Measurements from ENCODE around the gene PCNX2.

The PCNX2 gene

DNA sequence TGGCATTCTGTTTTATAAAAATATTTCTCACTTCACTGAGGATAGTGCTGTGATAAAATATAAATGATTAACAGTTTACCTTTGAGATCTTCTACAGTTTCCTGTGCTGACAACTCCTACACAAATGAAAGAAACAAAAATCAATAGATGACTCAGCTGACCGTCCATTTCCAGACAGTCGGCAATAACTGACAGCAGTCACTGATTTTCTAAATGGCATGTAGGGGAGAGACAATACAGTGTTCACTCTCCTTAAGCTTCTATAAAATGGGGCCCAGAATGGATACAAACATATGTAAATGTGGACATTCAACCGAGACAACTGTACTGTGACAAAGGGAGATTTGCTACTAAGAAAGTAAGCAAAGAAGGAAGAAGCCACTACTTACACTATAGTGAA, 34.3 kb downstream of the PCNX2 start:
- no peak for DNase-seq (ENCODE audit: low read depth, low spot score)

DNA sequence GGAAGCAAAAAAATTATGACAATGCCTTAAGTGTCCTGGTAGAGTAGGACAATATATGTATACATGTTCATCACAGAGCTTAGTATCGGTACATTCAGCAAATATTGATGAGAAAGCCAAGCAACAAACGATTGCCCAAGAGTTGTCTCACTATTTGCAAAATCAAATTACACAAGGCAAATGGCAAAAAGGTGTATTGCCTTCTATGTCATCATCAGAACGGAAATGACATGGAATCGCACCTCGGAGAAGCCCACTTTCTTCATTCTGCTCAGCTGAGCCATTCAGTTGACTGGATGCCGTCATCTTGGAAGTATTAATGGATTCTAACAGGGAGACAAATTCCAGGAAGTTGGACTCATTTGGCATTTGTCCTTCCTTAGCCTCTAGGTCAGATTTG, 37.7 kb downstream of the PCNX2 start:
- DNase-seq (ENCODE audit: low read depth, low spot score): no peak

DNA sequence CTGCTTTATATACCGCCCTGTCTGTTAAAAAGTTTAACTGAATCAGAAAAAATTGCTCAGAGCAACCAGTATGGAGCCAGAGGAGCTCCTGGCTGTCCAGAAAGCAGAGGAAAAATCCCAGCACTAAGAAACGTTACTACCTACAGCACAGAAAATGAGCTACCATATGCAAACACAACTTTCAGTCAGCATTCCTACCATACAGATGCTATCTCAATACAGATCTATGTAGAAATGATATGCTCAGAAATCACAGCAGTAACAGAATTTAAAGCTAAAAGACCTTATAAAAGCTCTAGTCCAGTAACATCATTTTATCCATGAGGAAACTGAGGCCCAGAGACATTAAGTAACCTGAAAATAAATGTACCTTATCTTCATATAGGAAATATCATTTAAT, 38.7 kb downstream of the PCNX2 start:
- DNase-seq (ENCODE audit: low read depth, low spot score): no peak

DNA sequence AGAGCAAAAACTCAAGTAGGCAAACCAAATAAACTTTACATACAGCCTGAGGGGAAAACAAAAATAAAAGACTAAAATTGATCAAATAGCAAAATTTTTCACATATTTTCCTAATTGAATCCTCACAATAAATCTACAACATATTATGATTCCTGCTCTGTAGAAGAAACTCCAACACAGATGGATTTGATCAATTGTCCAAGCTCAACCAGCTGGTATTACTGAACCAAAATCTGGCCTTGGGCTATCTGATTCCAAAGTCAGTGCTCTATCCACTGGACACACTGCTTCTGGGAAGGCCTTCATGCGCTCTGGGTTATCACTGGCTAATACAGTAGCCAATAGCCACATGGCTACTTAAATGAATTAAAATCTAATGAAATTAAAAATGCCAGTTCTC, 39.3 kb downstream of the PCNX2 start:
- no peak for DNase-seq (ENCODE audit: low read depth, low spot score)

DNA sequence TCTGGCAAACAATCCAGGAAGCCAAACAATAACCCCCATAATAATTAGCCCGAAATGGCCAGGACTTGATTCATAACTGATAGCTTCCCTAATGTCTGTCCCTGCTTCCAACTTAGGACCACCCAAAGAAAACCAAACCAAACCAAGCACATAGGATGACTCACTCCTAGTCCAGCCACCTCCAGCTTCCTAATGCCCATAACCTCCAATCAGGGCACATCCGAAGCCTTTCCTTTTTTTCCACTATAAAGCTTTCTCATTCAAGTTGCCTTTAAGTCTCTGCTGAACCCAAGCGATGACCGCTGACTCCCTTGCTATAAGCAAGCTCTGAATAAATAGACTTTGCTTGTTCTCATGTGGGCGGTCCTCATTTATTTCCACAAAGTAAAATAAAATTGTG, 40.4 kb downstream of the PCNX2 start:
- no peak for DNase-seq (ENCODE audit: low read depth, low spot score)

DNA sequence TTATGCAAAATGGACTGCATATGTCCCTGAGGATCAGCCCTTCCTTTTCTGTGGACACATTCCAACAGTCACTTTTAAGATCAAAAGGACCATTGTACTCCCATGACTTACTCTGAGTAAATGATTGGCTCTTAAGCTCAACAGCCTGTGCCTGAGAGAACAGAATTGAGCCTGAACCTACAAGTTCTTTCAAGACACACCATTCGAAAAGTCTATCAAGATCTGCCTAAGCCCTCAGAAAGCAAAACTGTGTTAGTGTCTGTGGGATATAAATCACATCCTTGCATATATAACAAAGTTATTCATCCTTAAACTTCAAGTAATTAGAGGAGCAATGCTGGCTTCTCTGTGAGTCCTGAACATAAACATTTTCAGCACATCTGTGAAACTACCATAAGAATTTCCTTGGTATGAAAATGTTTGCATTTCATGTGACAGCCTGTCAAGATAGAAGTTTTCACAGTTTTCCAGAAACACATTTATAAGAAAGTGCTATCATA, 41.6 kb downstream of the PCNX2 start:
- DNase-seq (ENCODE audit: low read depth, low spot score): no peak

DNA sequence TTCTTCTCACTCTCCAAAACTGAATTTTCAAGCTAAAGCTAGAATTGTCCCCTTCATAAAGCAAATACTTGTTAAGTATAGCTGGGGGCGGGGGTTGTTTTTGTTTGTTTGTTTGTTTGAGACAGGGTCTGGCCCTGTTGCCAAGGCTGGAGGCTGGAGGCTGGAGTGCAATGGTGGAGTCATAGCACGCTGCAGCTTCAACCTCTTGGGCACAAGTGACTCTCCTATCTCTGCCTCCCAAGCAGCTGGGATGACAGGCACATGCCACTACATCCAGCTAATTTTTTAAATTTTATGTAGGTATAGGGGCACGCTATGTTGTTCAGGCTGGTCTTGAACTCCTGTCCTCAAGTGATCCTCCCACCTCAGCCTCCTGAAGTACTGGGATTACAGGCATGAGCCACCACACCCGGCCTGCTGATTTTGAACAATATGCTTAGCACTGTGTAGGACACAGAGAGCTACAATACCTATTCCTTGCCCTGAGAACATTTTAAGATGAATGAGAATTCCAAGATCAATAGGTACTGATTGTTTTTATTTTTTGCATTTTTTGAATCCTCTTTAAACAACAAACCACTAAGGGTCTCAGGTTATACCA, 42.2 kb downstream of the PCNX2 start:
- no peak for DNase-seq (ENCODE audit: low read depth, low spot score)

DNA sequence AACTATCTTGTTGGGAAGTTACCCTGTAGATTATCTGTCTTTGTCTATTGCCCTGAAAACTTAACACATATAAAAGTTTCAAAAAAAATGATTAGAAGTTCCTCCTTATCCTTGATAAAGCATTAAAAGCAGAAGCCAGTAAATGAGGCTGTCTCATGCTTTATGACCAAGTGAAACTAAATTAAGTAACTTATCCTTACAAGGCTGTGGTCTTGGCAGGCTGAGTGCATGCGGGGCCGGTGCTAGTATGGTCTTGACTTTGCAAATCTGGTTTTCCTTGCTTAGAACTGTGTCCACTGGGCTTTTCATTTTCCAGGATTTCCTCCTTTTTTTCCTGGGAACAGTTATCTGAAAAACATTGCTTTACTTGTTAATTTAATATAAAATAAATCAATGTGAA, 43.1 kb downstream of the PCNX2 start:
- DNase-seq (ENCODE audit: low read depth, low spot score): no peak

DNA sequence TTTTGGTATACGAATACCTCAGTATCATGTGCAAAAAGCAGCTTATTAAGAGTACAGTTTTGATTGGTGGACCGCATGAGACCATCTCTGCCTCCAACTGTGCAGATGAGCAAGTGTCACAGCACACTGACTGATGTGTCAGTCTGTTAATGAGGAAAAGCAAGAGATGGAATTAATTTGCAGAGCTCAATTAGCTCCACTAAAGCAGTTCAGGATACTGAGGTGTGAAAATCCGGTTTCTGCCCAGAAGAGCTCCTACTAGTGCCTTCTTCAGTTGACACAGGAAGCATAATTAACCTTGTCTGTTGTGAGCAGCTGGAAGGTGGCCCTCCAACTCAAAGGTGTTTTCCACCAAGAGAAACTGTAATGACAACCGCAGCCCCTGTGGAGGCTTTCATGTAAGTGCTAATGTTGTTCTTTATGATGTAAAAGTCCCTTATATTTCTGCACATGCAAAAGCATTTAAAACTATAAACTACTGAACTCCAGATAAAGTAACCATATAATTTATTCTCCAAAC, 44.3 kb downstream of the PCNX2 start:
- no peak for DNase-seq (ENCODE audit: low read depth, low spot score)

DNA sequence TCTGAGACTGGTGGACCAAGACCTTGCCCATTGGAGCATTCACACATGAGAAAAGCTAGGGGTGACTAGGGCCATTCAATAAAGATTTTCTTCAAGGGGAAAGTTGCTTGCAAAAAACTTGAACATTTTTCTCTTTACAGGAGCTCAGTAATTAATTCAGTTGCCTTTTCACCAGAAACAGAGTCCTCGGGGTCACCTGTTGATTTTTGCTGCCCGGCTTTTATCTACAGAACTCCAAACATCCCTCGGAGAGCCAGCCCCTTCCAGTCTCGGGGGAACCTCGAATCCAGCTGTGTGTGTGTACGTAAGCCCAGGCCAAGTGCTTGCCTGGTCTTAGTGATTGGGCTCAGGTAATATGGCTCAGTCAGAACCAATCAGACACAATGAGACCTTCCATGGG, 47.5 kb downstream of the PCNX2 start:
- DNase-seq (ENCODE audit: low read depth, low spot score): no peak

DNA sequence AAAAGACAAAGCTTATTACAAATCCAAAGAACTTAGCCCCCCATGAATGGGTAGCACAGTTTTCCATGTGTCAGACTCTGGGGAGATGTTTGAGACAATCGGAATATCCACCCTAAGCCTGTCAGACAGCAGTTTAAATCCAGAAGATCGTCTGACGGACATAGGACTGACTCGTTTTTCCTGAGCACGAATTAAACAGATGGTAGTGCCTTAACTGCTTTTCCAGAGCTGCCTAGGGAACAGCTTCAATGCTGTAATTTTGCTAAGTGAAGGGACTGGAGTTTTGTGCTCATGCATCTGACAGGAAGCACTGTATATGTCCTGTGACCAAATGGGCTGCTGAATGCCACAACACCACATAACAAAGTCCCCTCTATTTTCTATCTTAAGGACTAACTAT, 48.6 kb downstream of the PCNX2 start:
- no peak for DNase-seq (ENCODE audit: low read depth, low spot score)

DNA sequence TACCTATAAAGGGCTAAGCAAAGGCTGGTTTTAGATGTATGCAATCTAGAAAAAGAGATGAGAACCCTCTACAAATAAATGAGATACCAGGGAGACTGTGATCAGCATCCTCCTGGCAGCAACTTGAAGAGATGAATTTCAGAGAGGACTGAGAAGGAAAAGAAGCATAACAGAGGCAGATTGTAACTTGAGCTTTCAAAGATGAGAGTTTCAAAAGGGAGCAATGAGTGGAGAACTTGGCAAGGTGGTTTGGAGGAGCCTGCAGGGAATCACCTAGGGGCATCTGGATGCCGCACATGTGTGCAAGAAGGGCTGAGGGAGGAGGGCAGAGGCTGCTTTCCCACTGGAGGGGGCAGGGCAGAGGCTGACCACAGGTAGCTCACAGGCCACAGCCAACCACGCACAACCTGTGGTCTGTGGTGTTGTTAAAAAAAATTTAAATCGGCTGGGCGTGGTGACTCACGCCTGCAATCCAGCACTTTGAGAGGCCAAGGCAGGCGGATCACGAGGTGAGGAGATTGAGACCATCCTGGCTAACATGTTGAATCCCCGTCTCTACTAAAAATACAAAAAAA, 50.2 kb downstream of the PCNX2 start:
- no peak for DNase-seq (ENCODE audit: low read depth, low spot score)

DNA sequence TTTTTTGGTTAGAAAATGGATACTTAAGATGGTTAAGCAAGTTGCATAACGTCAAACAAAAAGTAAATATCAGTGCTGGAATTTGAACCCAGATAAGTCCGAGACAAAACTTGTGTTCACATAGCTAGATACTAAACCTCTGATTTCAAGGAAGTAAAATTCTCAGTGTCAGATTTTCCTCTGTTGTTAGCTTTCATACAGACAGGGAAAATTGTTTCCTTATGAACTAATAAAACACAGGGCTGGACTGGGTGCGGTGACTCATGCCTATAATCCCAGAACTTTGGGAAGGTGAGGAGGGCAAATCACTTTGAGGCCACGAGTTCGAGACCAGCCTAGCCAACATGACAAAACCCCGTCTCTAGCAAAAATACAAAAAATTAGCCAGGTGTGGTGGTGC, 51.3 kb downstream of the PCNX2 start:
- DNase-seq (ENCODE audit: low read depth, low spot score): no peak

DNA sequence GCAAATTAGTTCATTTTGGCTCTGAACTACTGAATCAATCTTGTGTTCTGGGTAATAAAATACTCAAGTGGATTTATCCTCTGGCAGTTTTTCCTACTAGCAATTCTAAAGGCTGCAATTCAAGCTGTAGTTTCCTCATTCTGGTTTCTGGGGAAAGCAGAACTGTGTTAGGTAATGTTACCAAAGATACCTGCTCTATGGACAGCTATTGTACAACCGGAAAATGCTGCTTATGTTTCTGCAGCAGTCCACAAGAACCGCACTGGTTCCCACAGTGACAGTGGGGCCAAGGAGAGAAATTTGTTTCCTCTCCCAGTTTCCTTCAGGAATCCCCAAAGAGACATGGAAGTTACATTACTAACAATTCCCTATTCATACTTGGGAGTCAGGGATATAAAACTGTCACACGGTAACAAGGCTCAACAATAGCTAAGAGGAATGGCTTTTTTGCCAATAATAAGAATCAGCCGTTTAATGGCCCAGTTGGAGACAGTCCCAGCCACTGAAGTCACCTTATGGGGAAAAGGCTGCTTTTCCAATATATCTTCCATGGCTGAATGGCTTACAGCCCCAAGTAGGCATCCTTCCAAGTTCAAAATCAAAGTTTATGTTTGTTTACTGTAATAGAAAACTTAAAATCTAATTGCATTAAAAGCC, 52.6 kb downstream of the PCNX2 start:
- no peak for DNase-seq (ENCODE audit: low read depth, low spot score)

DNA sequence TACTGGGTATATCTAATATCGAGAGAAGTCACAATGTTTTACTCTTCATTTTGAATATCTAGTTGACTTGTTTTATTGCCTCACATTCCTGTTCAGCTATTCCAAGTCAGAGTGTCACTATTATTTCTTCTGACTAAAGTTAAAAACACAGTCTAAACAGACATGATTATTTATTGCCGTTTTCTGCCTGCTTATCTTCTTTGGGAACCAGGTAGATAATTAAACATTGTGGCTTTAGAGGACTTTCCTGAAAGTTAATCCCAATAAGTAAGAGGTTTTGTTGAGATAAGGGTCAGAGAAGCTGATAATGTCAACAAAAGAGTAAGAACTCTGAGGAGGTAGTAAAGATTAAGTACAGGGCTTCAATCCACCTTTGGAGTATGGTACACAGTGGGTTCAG, 53.8 kb downstream of the PCNX2 start:
- DNase-seq (ENCODE audit: low read depth, low spot score): no peak

DNA sequence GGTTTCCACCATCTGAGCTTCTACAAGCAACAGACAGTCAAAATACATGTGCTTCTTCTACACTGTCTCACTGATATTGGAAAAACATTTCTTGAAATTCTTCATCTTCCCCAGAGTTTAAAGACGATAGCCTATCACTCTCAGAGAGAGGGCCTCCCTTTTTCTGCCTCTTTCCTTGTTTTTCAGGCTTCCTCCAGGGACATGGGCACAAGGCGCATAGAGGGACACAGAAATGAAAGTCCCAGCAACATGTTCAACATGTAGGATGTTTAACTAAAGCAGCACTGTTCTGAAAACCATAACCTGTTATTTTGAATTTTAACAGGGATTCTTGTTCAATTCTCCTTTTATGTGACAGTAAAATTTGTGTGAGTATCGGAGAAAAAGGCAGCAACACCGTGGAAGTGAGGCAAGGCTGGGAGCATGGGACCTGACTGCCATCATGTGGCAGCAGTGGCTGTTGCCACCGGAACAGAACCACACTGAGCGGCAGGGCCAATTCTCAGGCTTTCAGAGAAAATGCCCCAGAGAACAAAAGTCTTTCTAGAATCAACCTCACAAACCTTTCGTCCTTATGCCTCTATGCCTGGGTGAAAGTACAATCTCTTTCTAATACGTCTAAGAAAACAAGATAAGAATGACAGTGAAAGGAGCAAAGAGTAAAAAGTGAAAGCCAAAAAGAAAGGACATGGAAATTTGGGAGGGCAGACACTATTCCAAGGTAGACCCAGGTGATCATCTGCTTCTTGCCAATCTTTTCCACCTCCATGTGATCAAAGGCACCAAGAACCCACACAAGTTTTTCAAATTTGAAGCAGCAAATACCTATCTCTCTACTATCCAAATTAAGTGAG, 54.5 kb downstream of the PCNX2 start:
- DNase-seq (ENCODE audit: low read depth, low spot score): no peak

DNA sequence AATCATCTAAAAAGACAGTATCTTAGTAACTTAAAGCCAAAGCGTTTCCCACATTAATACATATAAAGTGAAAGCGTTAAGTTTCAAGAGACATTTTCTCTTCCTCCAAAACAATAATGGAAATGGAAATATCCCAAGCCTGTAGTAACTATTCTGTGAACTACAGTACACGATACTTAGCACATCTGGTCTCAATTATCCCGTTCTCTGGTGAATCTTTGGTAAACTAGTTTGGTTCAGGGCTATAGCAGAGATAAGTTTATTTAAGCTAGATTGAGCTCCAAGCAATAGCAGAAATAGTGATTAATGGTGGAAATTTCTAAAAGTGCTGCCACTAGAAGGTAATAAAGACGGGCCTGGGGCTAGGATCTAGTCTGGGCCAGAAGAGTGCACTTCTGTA, 55.2 kb downstream of the PCNX2 start:
- no peak for DNase-seq (ENCODE audit: low read depth, low spot score)

DNA sequence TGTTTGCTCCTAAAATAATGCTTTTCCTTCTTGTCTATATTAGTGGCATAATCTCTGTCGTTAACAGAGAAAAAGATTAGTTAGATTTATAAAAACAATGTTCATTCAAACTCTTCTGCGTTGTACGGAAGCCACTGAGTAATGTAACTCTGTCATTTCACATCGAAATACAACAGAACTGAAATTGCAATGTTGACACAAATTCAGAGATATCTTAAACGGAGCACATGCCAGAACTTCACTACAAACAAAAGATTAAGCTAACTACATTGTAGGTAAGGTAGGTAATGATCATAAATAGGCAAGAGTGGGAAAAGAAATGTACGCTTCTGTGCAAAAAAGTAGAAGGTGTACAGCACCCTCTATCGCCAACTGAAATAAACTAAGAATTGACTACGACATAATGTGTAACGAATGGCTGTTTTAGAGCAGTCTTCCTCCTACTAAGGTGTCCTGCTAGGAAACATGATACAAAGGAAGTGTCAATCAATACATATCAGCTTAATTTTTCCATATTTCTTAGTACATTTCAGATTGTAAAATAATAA, 56.6 kb downstream of the PCNX2 start:
- no peak for DNase-seq (ENCODE audit: low read depth, low spot score)

DNA sequence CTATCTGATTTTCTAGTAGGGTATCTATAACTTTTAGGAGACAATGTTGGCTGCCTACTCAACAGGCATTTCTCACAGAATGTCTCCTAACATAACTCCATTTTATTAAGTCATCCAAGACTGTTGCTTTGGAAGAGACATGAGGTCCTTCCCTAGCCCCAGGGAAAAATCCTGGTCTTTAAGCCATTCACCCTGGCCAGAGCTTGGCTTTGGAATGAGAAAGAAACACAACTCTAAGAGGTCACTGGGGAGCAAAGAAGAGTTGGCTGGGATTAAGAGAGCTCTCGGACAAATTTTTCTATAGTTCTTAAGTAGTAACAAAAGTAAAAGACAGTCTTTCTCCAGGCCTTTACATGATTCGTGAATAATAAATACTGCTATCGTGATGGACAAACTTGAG, 57.9 kb downstream of the PCNX2 start:
- no peak for DNase-seq (ENCODE audit: low read depth, low spot score)

DNA sequence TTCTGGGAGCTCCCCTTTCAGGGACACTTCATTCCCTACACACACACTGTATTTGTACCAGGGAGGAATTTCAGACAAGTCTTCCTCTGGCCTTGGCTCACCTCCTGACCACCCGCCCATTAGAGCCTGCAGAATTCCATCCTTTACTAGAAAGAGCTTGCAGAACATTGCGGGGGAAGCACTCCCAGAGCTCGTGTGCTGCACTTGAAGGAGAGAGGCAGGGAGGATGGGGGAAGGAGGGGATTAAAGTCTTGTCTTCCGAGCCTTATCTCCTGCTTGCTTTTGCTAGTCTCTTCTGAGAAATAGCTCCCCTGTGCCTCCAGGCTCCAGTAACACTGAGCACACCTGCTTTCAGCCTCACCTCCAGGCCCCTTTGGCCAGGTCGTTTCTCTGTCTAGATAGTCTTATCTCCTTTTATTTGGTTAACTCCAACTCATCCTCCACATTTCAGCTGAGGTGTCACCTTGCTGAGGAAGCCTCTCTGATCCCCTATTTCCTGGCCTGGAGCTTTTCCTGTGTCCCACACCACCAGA, 62.0 kb downstream of the PCNX2 start:
- no peak for DNase-seq (ENCODE audit: low read depth, low spot score)

DNA sequence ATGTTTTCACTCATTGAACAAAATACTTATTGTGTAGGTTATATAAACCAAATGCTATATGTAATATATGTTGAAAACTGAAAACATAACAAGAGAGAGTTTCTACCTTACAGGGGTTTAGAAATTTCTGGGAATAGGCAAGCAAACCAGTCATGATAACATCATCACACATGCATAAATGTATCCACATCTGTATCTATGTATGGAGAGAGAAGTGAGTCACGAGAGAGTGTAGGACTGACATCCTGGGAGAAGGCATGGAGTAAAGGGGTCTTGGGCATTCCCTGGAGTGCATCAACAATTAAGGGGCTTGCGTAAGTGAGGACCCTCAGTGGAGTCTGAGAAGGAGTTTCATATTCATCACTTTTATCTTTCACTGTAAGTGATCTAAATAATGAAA, 65.5 kb downstream of the PCNX2 start:
- no peak for DNase-seq (ENCODE audit: low read depth, low spot score)

DNA sequence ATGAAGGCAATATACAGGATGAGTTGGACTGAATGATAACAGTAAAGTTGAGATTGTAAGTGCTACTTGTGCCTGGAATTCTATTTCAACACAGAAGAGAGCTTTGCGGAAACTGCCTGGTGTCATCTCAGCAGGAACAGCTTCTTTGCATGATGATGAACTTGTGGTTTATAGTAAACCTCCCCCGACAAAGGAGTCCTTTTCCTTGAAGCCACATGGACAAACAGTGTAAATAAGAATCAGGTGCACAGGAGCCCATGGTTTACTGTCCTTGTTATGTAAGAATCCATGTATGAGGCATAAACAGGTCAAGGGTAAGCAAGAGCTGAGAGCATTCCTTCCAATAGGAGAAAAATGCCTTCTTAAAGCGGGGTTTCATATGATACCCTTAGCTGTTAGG, 66.2 kb downstream of the PCNX2 start:
- DNase-seq (ENCODE audit: low read depth, low spot score): peak; percentile 10

Measured in smooth muscle cell of the brain vasculature (primary cell).